Kidney (tissue), 14 donors: Measurements from ENCODE around the gene TRMU. TPM values are rescaled to one million over a fixed set of nuclear protein-coding genes. Genes with fewer than 3 reads are reported as not detected.

Experiments
- DNase-seq, 5 donors: peaks; one replicate each; pipeline ENCODE4 v3.0.0-alpha.2; 2013 to 2020
- FAIRE-seq: peaks from 2 replicates; lab custom pipeline; 2012; peaks lifted over from hg19 to GRCh38; lab: Jason Lieb, UNC
- H3K27ac ChIP-seq, 2 donors: one replicate each; pipeline ENCODE4 v1.7.0; 2013; ENCODE audit warnings: low read depth in 2 of 2, low read length in 2 of 2, inconsistent platforms in 1 of 2
- H3K27me3 ChIP-seq: one replicate; pipeline ENCODE4 v1.7.1; 2013; ENCODE audit warnings: low read length, inconsistent platforms; ENCODE audit not compliant: control insufficient read depth, insufficient read depth
- H3K36me3 ChIP-seq, 3 donors: one replicate each; pipeline versions ENCODE4 v1.7.0 to v1.7.1; 2013; ENCODE audit warnings: low read length in 3 of 3, control low read depth in 1 of 3, inconsistent platforms in 1 of 3; ENCODE audit not compliant: insufficient read depth in 3 of 3, control insufficient read depth in 2 of 3
- H3K4me1 ChIP-seq, 3 donors: one replicate each; pipeline versions ENCODE4 v1.7.0 to v1.7.1; 2013; ENCODE audit warnings: low read length in 3 of 3, inconsistent platforms in 1 of 3, low read depth in 1 of 3; ENCODE audit not compliant: control insufficient read depth in 2 of 3, insufficient read depth in 2 of 3
- H3K4me3 ChIP-seq, 3 donors: one replicate each; pipeline versions ENCODE4 v1.7.0 to v1.8.1; 2013; ENCODE audit warnings: low read length in 3 of 3, control low read depth in 1 of 3, inconsistent platforms in 1 of 3
- H3K9ac ChIP-seq, 3 donors: one replicate each; pipeline versions ENCODE4 v1.7.0 to v1.7.1; 2013; ENCODE audit warnings: low read length in 3 of 3, control low read depth in 1 of 3, inconsistent platforms in 1 of 3
- H3K9me3 ChIP-seq, 3 donors: one replicate each; pipeline versions ENCODE4 v1.7.0 to v1.7.1; 2013; ENCODE audit warnings: low read length in 3 of 3, control low read depth in 1 of 3, inconsistent platforms in 1 of 3; ENCODE audit not compliant: control insufficient read depth in 2 of 3, insufficient read depth in 1 of 3
- CTCF ChIP-seq: IDR thresholded peaks from 3 replicates; pipeline ENCODE4 v1.5.1; 2012; ENCODE audit warnings: mild to moderate bottlenecking, moderate library complexity, borderline replicate concordance; ENCODE audit not compliant: insufficient read depth; ENCODE audit errors: extremely low read depth
- intact Hi-C: fragments of 100-400 bp; cut with DNase I; formaldehyde crosslinking; loops from one replicate; pipeline ENCODE4 v1.11.1; 2022
- polyA plus RNA-seq: library from polyadenylated mRNA; stranded (reverse); fragments of 350-450 nt; fragmentation: Illumina TruSeq; extraction: RNeasy Lipid Tissue Mini Kit (QIAGEN cat#74804); gene quantifications from one replicate; pipeline ENCODE4 v1.2.3, GENCODE V29; 2014; ENCODE audit warnings: low read depth, low replicate concordance; ENCODE audit not compliant: insufficient read depth
- total RNA-seq: library from RNA; stranded (reverse); fragmentation: NEBNext Ultra II Directional; extraction: Animal tissue kit (Norgen Biotek cat#: 25700); gene quantifications from one replicate; pipeline ENCODE4 v1.2.1, GENCODE V29; 2021
- donor health status: control.
- donor health status: control.
- donor health status: control.
- donor health status: control.
- donor health status: control.
- donor health status: DM: yes; HTN: yes; CAD: no.
- donor health status: Normal renal cell carcinoma (clear cell type).

TRMU gene
- total and polyA plus RNA-seq, 2 donors from 2014 or later = 40.5 to 41.1 TPM

DNA sequence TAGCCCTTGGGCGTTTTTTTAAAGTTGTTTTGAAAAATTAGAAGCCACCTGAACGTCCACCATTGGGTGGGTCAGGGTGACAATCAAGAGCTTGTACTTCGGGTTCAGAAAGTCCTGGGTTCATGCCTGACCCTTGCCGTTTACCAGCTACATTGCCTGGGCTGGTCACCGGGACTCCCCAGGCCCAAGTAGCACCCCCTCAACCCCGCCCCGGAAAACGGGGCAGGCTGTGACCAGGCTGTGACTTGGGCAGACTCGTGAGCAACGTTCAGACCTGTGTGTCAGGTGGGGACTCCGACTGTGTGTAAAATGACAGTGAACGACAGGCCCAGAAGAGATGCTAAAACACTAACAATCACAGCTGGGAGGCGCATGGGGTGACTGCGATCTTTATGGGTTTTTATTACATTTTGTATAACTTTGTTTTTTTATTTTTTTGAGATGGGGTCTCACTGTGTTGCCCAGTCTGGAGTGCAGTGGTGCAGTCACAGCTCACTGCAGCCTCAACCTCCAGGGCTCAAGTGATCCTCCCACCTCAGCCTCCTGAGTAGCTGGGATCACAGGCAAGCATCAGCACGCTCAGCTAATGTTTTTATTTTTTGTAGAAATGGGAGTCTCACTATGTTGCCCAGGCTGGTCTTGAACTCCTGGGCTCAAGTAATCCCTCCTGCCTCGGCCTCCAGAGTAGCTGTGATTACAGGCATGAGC is 56.8 kb downstream of the TRMU start:
- no peak for TF ChIP-seq CTCF
- H3K27me3 ChIP-seq = no peaks in the 10 kb centered on the region
- no peaks in the 10 kb centered on the region for H3K9me3 ChIP-seq
- no peak overlapping the region for H3K9ac ChIP-seq
- peak in 1 of 5 donors; percentile 60 for DNase-seq
- H3K4me3 ChIP-seq = no peak overlapping the region
- no peak overlapping the region for H3K27ac ChIP-seq
- H3K4me1 ChIP-seq = peaks cover 0 to 4% (median 0%) of the 10 kb centered on the region in 3 donors
- intact Hi-C loops = no loop called here
- H3K36me3 ChIP-seq = peaks cover 0 to 5% (median 3%) of the 10 kb centered on the region in 3 donors
- FAIRE-seq = no peak

GRCh38 chr22:46393873-46394272 is 58.4 kb downstream of the TRMU start:
- H3K4me1 ChIP-seq = peaks cover 0 to 4% (median 0%) of the 10 kb centered on the region in 3 donors
- peaks cover 0 to 7% (median 3%) of the 10 kb centered on the region in 3 donors for H3K36me3 ChIP-seq
- FAIRE-seq = no peak
- H3K9me3 ChIP-seq = no peaks in the 10 kb centered on the region
- no peak overlapping the region for H3K9ac ChIP-seq
- no peaks in the 10 kb centered on the region for H3K27me3 ChIP-seq
- intact Hi-C loops = no loop called here
- H3K4me3 ChIP-seq = no peak overlapping the region
- DNase-seq = peak in 1 of 5 donors; percentile 36
- H3K27ac ChIP-seq = no peak overlapping the region
- no peak for TF ChIP-seq CTCF

DNA sequence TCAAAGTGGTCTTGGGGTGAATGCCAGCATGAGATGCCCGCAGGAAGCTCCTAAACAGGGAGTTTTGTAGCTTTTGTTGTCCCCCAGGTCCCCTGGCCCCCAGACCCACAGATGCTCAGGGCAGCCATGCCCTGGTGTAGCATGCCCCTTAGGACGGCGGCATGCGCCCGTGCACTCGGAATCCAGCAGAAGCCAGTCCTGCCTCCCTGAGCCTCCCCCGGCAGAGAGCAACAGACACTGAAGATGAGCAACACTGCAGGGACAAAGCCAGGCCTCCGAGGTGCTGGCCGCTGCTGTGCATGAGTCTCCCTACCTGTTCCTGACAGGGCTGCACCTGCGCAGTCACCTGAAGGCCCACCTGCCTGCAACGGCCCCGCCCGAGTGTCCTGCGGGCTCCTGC is 59.1 kb downstream of the TRMU start:
- Histone ChIP-seq H3K36me3 (peaks cover 0 to 9% (median 3%) of the 10 kb centered on the region in 3 donors), H3K27me3 (no peaks in the 10 kb centered on the region), H3K9ac (no peak overlapping the region), H3K4me1 (peaks cover 0 to 4% (median 0%) of the 10 kb centered on the region in 3 donors), H3K9me3 (no peaks in the 10 kb centered on the region), H3K27ac (no peak overlapping the region), H3K4me3 (no peak overlapping the region)
- DNase-seq = peak in 1 of 5 donors; percentile 38
- intact Hi-C loops = no loop called here
- FAIRE-seq = no peak
- TF ChIP-seq CTCF = no peak
